GM06990 (cell line): ENCODE data around the gene MAGEA9B.
"Not testable (repeated sequence)": the region's sequence is repeated elsewhere in the genome, so short reads cannot be mapped to it uniquely, and the experiment has no call there.

ENCODE experiments used
- DNase-seq: peaks from one replicate; pipeline ENCODE4 v3.0.0-alpha.2; 2011; ENCODE audit not compliant: insufficient read length; ENCODE audit errors: extremely low read depth
- H3K27me3 ChIP-seq: replicated peaks from 2 replicates; pipeline ENCODE4 v1.6.0; 2011; ENCODE audit warnings: low read length; ENCODE audit not compliant: control insufficient read depth, insufficient read depth
- H3K36me3 ChIP-seq: 2 replicates; pipeline ENCODE4 v1.5.1; 2011; ENCODE audit warnings: low read length; ENCODE audit not compliant: control insufficient read depth, insufficient read depth
- H3K4me3 ChIP-seq: replicated peaks from 2 replicates; pipeline ENCODE4 v1.5.1; 2011; ENCODE audit warnings: low read depth, mild to moderate bottlenecking, control low read depth, low read length
- TF ChIP-seq, protein P1 (sequence below): IDR thresholded peaks from 2 replicates; pipeline ENCODE4 v1.5.1; 2011; ENCODE audit warnings: low read length, control low read depth, mild to moderate bottlenecking, inconsistent platforms; ENCODE audit not compliant: insufficient read depth, poor library complexity, severe bottlenecking

MAGEA9B gene

DNA sequence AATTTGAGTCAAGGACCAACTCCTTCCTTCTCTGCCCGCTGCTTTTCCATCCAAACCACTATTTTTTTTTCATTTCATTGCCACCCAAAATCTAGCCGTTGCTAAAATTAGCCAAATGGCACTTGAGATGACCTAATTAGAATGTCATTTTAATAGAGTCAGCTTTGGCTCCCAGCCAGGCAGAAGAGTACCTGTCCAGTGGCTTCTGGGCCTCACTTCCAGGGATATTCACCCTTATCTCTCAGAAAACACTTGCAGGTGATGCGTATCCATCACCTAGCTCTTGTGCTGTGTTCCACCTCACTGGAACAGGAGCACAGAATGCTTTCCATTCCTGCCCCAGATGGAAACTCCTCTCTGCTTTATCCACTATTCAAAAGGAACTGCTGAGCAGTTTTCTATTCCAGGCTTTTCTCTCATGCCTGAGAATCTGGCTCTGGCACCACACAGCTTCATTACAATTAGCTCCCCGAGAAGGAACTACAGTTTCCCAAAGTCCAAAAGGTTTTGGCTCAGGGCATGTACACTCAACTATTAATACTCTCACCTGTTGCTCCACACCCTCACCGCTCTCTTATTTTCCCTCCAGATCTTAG, 18.5 kb downstream of the MAGEA9B start:
- TF ChIP-seq, protein P1, sequence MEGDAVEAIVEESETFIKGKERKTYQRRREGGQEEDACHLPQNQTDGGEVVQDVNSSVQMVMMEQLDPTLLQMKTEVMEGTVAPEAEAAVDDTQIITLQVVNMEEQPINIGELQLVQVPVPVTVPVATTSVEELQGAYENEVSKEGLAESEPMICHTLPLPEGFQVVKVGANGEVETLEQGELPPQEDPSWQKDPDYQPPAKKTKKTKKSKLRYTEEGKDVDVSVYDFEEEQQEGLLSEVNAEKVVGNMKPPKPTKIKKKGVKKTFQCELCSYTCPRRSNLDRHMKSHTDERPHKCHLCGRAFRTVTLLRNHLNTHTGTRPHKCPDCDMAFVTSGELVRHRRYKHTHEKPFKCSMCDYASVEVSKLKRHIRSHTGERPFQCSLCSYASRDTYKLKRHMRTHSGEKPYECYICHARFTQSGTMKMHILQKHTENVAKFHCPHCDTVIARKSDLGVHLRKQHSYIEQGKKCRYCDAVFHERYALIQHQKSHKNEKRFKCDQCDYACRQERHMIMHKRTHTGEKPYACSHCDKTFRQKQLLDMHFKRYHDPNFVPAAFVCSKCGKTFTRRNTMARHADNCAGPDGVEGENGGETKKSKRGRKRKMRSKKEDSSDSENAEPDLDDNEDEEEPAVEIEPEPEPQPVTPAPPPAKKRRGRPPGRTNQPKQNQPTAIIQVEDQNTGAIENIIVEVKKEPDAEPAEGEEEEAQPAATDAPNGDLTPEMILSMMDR, result no peak
- Histone ChIP-seq H3K4me3 (no peak overlapping the region), H3K27me3 (no peaks in the 10 kb centered on the region), H3K36me3 (no peaks in the 10 kb centered on the region)
- DNase-seq, result no peak

DNA sequence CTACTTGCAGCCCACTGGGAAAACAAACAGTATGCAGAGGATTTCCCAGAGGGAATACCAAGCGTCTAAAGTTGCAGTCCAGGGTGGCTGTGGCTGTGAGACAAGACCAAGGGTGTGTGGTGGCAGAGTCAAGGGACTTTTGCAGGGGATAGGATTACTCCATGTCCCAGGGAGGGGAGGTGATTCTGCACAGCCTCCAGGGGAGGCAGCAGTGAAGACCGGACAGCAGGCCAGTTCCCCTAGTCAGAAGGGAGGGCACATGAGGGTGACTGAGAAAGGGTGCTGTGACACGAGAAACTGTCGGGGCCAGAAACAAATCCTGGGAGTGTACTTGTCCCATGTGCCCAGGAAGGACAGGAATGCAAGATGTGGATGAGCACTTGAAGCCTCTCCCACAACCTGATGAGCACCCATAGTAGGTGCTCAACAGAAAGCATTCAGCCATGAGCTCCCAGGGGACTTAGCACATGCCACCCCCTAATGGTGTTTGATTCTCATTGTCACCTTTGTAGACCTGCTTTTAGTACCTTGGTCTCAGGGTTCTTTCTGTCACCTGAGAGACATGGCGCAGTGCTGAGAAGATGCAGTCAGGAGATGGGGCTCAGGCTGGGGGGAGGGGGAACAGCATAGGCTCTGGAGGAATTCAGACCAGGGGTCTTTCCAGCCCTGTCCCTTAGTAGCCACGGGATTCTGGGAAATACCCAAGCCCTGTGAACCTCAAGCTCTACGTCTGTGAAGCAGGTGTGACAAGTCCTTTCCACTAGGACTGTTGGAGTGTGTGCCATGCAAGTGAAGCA, 19.4 kb downstream of the MAGEA9B start:
- H3K36me3 ChIP-seq, result no peaks in the 10 kb centered on the region
- H3K4me3 ChIP-seq, result no peak overlapping the region
- no peaks in the 10 kb centered on the region for H3K27me3 ChIP-seq
- TF ChIP-seq, protein P1, result no peak
- no peak for DNase-seq

DNA sequence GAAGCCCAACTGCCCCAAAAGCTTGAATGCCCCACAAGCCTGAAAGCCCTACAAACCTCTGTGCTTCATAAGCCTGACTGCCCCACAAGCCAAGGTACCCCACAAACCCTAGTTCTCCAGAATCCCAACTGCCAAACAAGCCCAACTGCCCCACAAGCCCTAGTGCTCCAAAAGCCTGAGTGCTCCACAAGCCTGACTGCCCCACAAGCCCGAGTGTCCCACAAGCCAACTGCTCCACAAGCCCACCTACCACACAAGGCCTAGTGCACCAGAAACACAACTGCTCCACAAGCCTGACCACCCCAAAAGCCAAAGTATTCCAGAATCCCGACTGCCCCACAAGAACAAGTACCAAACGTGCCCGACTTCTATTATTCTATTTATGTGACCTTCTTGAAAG, 23.9 kb downstream of the MAGEA9B start:
- H3K27me3 ChIP-seq, result no peaks in the 10 kb centered on the region
- no peaks in the 10 kb centered on the region for H3K36me3 ChIP-seq
- TF ChIP-seq, protein P1, result no peak
- H3K4me3 ChIP-seq, result no peak overlapping the region
- DNase-seq, result no peak

DNA sequence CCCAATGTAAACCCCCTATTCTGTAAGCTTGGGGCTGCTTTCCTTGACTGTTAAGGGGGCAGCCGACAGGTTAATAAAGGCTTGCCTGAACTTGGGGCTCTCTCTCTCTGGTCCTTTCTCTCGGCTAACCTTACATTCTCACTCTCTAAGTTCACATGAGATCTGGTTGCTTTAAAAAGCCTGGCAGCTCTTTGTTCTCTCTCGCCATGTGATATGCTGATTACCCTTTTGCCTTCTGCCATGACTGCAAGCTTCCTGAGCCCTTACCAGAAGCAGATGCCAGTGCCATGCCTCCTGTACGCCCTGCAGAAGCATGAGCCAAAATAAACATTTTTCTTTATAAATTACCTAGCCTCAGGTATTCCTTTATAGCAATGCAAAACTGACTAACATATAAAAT, 32.0 kb downstream of the MAGEA9B start:
- not testable (repeated sequence) for H3K4me3 ChIP-seq, DNase-seq, H3K36me3 ChIP-seq, H3K27me3 ChIP-seq

DNA sequence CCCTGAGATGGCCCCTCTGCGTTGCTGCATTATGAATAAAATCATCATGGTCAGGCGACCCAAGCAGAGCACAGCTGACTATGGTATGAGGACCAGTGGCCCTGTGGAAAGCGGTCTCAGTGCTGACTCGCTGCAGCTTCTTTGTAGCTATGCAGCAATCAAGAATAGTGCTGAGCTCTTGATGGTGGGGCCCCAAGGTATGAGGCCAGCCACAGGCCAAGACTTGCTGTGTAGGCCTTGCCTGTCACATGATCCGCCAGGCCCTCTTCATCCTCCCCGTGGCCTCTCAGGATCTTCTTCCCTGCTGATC, 35.4 kb downstream of the MAGEA9B start:
- not testable (repeated sequence) for H3K36me3 ChIP-seq, H3K27me3 ChIP-seq, H3K4me3 ChIP-seq, DNase-seq

DNA sequence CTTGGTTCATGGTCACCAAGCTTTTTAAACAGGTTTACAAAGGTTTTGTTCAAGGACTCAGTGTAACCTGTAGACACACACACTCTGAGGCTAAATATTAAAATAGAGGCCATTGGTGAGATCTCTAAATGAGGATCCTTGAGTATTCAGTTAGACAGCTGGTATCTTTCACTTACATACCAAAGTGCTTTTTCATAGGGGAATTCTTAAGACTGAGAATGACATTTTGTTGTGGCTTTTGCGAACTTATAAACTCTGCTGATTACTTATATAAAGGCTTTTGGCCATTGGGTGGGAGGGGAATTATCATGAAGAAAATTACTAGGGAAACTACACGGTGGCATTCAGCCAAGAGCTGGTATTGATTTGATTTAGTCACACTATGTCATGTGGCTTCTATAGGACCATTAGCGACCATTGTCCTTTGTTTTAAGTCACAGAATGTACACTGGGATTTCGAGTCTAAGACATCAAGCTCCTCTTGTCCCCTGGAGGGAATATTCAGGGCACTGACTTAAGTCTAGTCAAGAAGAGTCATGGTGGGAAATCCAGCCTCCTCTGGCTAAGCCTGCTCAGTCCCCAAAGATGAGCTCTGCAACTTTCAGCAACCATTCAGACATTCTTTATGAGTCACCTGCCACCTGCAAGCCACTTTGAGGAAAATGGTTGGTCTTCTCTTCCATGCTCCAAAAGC, 35.9 kb downstream of the MAGEA9B start:
- H3K27me3 ChIP-seq, H3K36me3 ChIP-seq, H3K4me3 ChIP-seq: not testable (repeated sequence)

DNA sequence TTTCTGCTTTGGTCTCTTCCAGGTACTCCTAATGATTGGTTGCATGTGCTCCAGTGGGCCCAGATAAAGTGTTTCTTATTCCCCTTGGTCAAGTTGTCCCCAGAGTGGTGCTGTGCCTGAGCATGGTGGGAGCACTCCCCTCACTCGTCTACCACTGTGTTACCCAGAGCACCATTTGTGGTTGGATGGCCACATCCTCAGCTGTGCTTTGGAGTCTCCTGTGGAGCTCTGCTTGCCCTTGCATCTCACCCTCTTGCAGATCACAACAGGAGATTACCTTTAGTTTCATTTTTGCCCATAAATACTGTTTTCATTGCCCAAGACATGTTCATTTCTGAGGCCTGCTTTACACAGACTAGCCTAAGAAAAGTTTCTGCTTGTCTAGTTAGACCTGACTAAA, 36.8 kb downstream of the MAGEA9B start:
- not testable (repeated sequence) for H3K4me3 ChIP-seq, H3K27me3 ChIP-seq, DNase-seq, H3K36me3 ChIP-seq

More for the DNA sequence above, 35.9 kb downstream of the MAGEA9B start:
- DNase-seq, result not testable (repeated sequence)

DNA sequence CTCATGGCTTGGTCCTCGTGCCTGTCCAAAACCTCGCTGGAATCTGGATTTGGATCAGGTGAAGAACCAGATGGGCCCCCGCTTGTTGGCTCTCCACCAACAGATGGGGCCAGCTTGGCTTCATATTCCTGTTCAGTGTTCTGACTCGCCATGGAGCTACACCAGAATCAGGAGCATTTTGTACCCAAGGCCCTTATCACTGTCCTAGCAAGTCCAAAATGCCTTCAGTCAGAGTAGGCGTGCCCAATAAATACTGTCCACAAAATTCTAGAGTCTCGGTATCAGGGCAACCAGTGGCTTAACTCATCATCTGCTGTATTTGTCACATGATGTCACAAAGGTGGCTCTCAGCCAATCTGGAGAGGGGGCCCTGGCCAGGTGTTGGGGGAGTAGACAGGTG, 37.6 kb downstream of the MAGEA9B start, which contains the start of gene HSFX3:
HSFX3 (minus strand) TSS at position 224 of the 400 bp plus-strand sequence; CDS start at position 152, 72 bp downstream.
- H3K36me3 ChIP-seq, DNase-seq, H3K27me3 ChIP-seq, H3K4me3 ChIP-seq: not testable (repeated sequence)

DNA sequence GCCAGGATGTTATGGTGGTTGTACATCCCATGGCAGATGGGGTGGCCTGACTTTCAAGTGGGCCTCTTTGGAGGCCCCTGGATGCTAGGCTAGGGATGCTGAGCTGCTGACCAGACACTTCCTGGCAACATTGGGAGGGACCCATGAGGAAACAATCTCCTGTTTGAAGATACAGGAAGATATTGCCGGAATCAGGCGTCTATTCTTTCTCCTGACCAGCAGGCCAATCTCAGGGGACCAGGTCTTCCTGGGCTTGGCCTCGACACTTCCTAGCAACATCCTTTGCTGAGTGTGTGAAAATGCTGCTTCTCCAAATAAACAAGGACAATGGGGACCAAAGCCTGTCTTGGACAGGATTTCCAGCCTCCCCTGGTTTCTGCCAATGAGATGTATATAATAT, 39.5 kb downstream of the MAGEA9B start:
- H3K4me3 ChIP-seq, H3K36me3 ChIP-seq, DNase-seq, H3K27me3 ChIP-seq: not testable (repeated sequence)

DNA sequence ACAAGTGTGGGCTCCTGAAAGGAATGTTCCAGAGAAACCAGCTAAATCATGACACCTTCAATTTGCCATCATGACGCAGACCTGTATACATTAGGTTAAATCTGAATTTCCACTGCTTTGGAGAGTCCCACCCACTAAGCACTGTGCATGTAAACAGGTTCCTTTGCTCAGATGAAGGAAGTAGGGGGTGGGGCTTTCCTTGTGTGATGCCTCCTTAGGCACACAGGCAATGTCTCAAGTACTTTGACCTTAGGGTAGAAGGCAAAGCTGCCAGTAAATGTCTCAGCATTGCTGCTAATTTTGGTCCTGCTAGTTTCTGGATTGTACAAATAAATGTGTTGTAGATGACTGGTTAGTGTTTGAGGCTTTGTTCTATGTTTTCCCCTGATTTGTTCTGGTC, 40.3 kb downstream of the MAGEA9B start:
- DNase-seq, H3K36me3 ChIP-seq, H3K4me3 ChIP-seq, H3K27me3 ChIP-seq: not testable (repeated sequence)
